Stomach smooth muscle (tissue), 2 donors: ENCODE results near the gene FJX1.
A peak's percentile ranks its signal among the peaks of the same experiment; 100 is the strongest.

Experiments
- H3K27ac ChIP-seq: one replicate; pipeline ENCODE4 v1.7.0; 2013; ENCODE audit warnings: mild to moderate bottlenecking, low read length, inconsistent platforms
- H3K27me3 ChIP-seq, 2 donors: one replicate each; pipeline ENCODE4 v1.7.0; 2013; ENCODE audit warnings: low read length in 2 of 2; ENCODE audit not compliant: insufficient read depth in 2 of 2, control insufficient read depth in 1 of 2
- H3K36me3 ChIP-seq, 2 donors: one replicate each; pipeline ENCODE4 v1.7.0; 2013; ENCODE audit warnings: low read length in 2 of 2; ENCODE audit not compliant: control insufficient read depth in 2 of 2, insufficient read depth in 2 of 2
- H3K4me1 ChIP-seq: one replicate; pipeline ENCODE4 v1.7.0; 2013; ENCODE audit warnings: low read length; ENCODE audit not compliant: control insufficient read depth, insufficient read depth
- H3K4me3 ChIP-seq, 2 donors: one replicate each; pipeline ENCODE4 v1.7.0; 2013; ENCODE audit warnings: low read length in 2 of 2
- H3K9ac ChIP-seq, 2 donors: one replicate each; pipeline ENCODE4 v1.7.0; 2013; ENCODE audit warnings: low read length in 2 of 2, mild to moderate bottlenecking in 1 of 2
- H3K9me3 ChIP-seq, 2 donors: one replicate each; pipeline ENCODE4 v1.7.0; 2013; ENCODE audit warnings: low read length in 2 of 2; ENCODE audit not compliant: control insufficient read depth in 2 of 2
- donor health status: healthy.
- donor health status: Pancreatic carcinoma.

FJX1 gene

GRCh38 chr11:35619116-35619854 is 1.0 kb downstream of the FJX1 start:
- Histone ChIP-seq H3K4me1 (peaks cover 25% of the 10 kb centered on the region), H3K4me3 (peak overlapping the region; percentile 68 to 75), H3K9ac (no peak overlapping the region), H3K9me3 (no peaks in the 10 kb centered on the region), H3K36me3 (no peaks in the 10 kb centered on the region), H3K27ac (no peak overlapping the region), H3K27me3 (peaks cover 17 to 26% of the 10 kb centered on the region in 2 donors)

- H3K27ac ChIP-seq, result no peak overlapping the region
These were observed 1.8 kb downstream of the FJX1 start for GRCh38 chr11:35619855-35620640.

GRCh38 chr11:35620795-35621194 is 2.5 kb downstream of the FJX1 start:
- no peaks in the 10 kb centered on the region for H3K36me3 ChIP-seq
- peaks cover 17 to 26% of the 10 kb centered on the region in 2 donors for H3K27me3 ChIP-seq

More at GRCh38 chr11:35619855-35620640, 1.8 kb downstream of the FJX1 start:
- no peak overlapping the region for H3K9ac ChIP-seq
- peaks cover 25% of the 10 kb centered on the region for H3K4me1 ChIP-seq
- H3K36me3 ChIP-seq, result no peaks in the 10 kb centered on the region
- no peaks in the 10 kb centered on the region for H3K9me3 ChIP-seq
- peak overlapping the region; percentile 68 to 75 for H3K4me3 ChIP-seq
- peaks cover 17 to 26% of the 10 kb centered on the region in 2 donors for H3K27me3 ChIP-seq

GRCh38 chr11:35621620-35622019 is 3.4 kb downstream of the FJX1 start:
- Histone ChIP-seq H3K27ac (no peak overlapping the region), H3K4me1 (peaks cover 25% of the 10 kb centered on the region), H3K4me3 (no peak overlapping the region), H3K9me3 (no peaks in the 10 kb centered on the region), H3K36me3 (no peaks in the 10 kb centered on the region), H3K9ac (no peak overlapping the region), H3K27me3 (peaks cover 17 to 26% of the 10 kb centered on the region in 2 donors)

More at GRCh38 chr11:35620795-35621194, 2.5 kb downstream of the FJX1 start:
- Histone ChIP-seq H3K4me3 (no peak overlapping the region), H3K27ac (no peak overlapping the region), H3K4me1 (peaks cover 25% of the 10 kb centered on the region), H3K9ac (no peak overlapping the region), H3K9me3 (no peaks in the 10 kb centered on the region)

- peaks cover 17 to 26% of the 10 kb centered on the region in 2 donors for H3K27me3 ChIP-seq
- no peak overlapping the region for H3K27ac ChIP-seq
- H3K4me3 ChIP-seq, result no peak overlapping the region
- H3K4me1 ChIP-seq, result peaks cover 25% of the 10 kb centered on the region
- no peaks in the 10 kb centered on the region for H3K36me3 ChIP-seq
- no peaks in the 10 kb centered on the region for H3K9me3 ChIP-seq
- no peak overlapping the region for H3K9ac ChIP-seq
These were observed 3.8 kb downstream of the FJX1 start for GRCh38 chr11:35622070-35622469.

- Histone ChIP-seq H3K36me3 (no peaks in the 10 kb centered on the region), H3K4me1 (peaks cover 18% of the 10 kb centered on the region), H3K27me3 (peaks cover 17 to 26% of the 10 kb centered on the region in 2 donors), H3K9ac (no peak overlapping the region), H3K9me3 (no peaks in the 10 kb centered on the region), H3K27ac (no peak overlapping the region), H3K4me3 (no peak overlapping the region)
These were observed 5.4 kb downstream of the FJX1 start for GRCh38 chr11:35623621-35624168.

- H3K9me3 ChIP-seq, result no peaks in the 10 kb centered on the region
- H3K27ac ChIP-seq, result no peak overlapping the region
- peaks cover 11% of the 10 kb centered on the region for H3K4me1 ChIP-seq
- H3K4me3 ChIP-seq, result no peak overlapping the region
- no peak overlapping the region for H3K9ac ChIP-seq
- no peaks in the 10 kb centered on the region for H3K36me3 ChIP-seq
- peaks cover 17 to 24% of the 10 kb centered on the region in 2 donors for H3K27me3 ChIP-seq
These were observed 6.1 kb downstream of the FJX1 start for GRCh38 chr11:35624316-35624715.

GRCh38 chr11:35624781-35625180 is 6.5 kb downstream of the FJX1 start:
- no peaks in the 10 kb centered on the region for H3K9me3 ChIP-seq
- peaks cover 7% of the 10 kb centered on the region for H3K4me1 ChIP-seq
- H3K4me3 ChIP-seq, result no peak overlapping the region
- H3K27me3 ChIP-seq, result peaks cover 17 to 19% of the 10 kb centered on the region in 2 donors
- no peaks in the 10 kb centered on the region for H3K36me3 ChIP-seq
- H3K27ac ChIP-seq, result no peak overlapping the region
- H3K9ac ChIP-seq, result no peak overlapping the region

- Histone ChIP-seq H3K9me3 (no peaks in the 10 kb centered on the region), H3K4me3 (no peak overlapping the region), H3K4me1 (no peaks in the 10 kb centered on the region), H3K27me3 (peaks cover 7 to 13% of the 10 kb centered on the region in 2 donors), H3K9ac (no peak overlapping the region), H3K27ac (no peak overlapping the region), H3K36me3 (no peaks in the 10 kb centered on the region)
These were observed 8.2 kb downstream of the FJX1 start for GRCh38 chr11:35626501-35626900.

GRCh38 chr11:35629511-35629910 is 11.3 kb downstream of the FJX1 start:
- H3K4me1 ChIP-seq, result no peaks in the 10 kb centered on the region
- H3K36me3 ChIP-seq, result no peaks in the 10 kb centered on the region
- peaks cover 0 to 7% of the 10 kb centered on the region in 2 donors for H3K27me3 ChIP-seq
- no peak overlapping the region for H3K27ac ChIP-seq
- no peak overlapping the region for H3K9ac ChIP-seq
- H3K9me3 ChIP-seq, result no peaks in the 10 kb centered on the region
- no peak overlapping the region for H3K4me3 ChIP-seq
